Measurements from ENCODE around the gene FGGY.

- TF ChIP-seq EZH2 (IDR thresholded peaks at IDR 0.05; ENCODE audit: low read depth) (no peak), CTCF (conservative IDR thresholded peaks at IDR 0.05) (no peak)
These were observed 107.9 kb downstream of the FGGY start for GRCh38 chr1:59404796-59405195.
